ENCODE data around the gene UBASH3A. TPM values are rescaled to one million over a fixed set of nuclear protein-coding genes. Genes with fewer than 3 reads are reported as not detected.
"Not testable (repeated sequence)": the region's sequence is repeated elsewhere in the genome, so short reads cannot be mapped to it uniquely, and the experiment has no call there.

The UBASH3A gene
- total RNA-seq, 1 experiment from 2014 or later, result not detected

- DNase-seq (ENCODE audit: low spot score), result no peak
Observed at GRCh38 chr21:42466700-42467099, 63.0 kb downstream of the UBASH3A start.

- peak; percentile 83 for DNase-seq (ENCODE audit: low spot score)
Observed at GRCh38 chr21:42467140-42467983, 63.7 kb downstream of the UBASH3A start.

GRCh38 chr21:42468491-42469131, 64.9 kb downstream of the UBASH3A start:
- DNase-seq (ENCODE audit: low spot score), result peak; percentile 84

GRCh38 chr21:42469272-42469671, 65.6 kb downstream of the UBASH3A start:
- peak; percentile 64 for DNase-seq (ENCODE audit: low spot score)

GRCh38 chr21:42469726-42470125, 66.0 kb downstream of the UBASH3A start:
- not testable (repeated sequence) for DNase-seq (ENCODE audit: low spot score)

GRCh38 chr21:42471206-42471605, 67.5 kb downstream of the UBASH3A start:
- no peak for DNase-seq (ENCODE audit: low spot score)

- DNase-seq (ENCODE audit: low spot score), result no peak
Observed at GRCh38 chr21:42471716-42472330, 68.1 kb downstream of the UBASH3A start.

- no peak for DNase-seq (ENCODE audit: low spot score)
Observed at GRCh38 chr21:42472521-42472920, 68.8 kb downstream of the UBASH3A start.

- no peak for DNase-seq (ENCODE audit: low spot score)
Observed at GRCh38 chr21:42473498-42474042, 69.9 kb downstream of the UBASH3A start.

GRCh38 chr21:42474043-42474831, 70.5 kb downstream of the UBASH3A start:
- DNase-seq (ENCODE audit: low spot score), result peak; percentile 93

GRCh38 chr21:42475036-42475435, 71.3 kb downstream of the UBASH3A start:
- no peak for DNase-seq (ENCODE audit: low spot score)

GRCh38 chr21:42475526-42476387, 72.1 kb downstream of the UBASH3A start:
- DNase-seq (ENCODE audit: low spot score), result no peak

GRCh38 chr21:42476388-42477331, 73.0 kb downstream of the UBASH3A start:
- no peak for DNase-seq (ENCODE audit: low spot score)

- DNase-seq (ENCODE audit: low spot score), result no peak
Observed at GRCh38 chr21:42478504-42478903, 74.8 kb downstream of the UBASH3A start.

- DNase-seq (ENCODE audit: low spot score), result no peak
Observed at GRCh38 chr21:42479582-42479981, 75.9 kb downstream of the UBASH3A start.

- DNase-seq (ENCODE audit: low spot score), result no peak
Observed at GRCh38 chr21:42480736-42481135, 77.0 kb downstream of the UBASH3A start.

GRCh38 chr21:42481169-42481568, 77.5 kb downstream of the UBASH3A start:
- DNase-seq (ENCODE audit: low spot score), result no peak

GRCh38 chr21:42484966-42485365, 81.3 kb downstream of the UBASH3A start:
- no peak for DNase-seq (ENCODE audit: low spot score)

GRCh38 chr21:42486072-42486471, 82.4 kb downstream of the UBASH3A start:
- DNase-seq (ENCODE audit: low spot score), result no peak

All from HT-29 (cell line).